B cell (primary cell): ENCODE measurements around the gene ABCA6. TPM values are rescaled to one million over a fixed set of nuclear protein-coding genes. Genes with fewer than 3 reads are reported as not detected.

Experiments used
- ATAC-seq: fragments of 200-7000 bp; cut with Tn5 transposase; one replicate; pipeline ENCODE4 v1.10.0; 2021; ENCODE audit warnings: low read depth, mild to moderate bottlenecking, moderate number of reproducible peaks, moderate library complexity
- CTCF ChIA-PET: fragments of 350-600 bp; sonication (Branson Sonifier 250); formaldehyde crosslinking; loops from one replicate; lab custom pipeline; 2021; ENCODE audit warnings: antibody characterized with exemption, inconsistent platforms; lab: Charles Lee
- POLR2A ChIA-PET: fragments of 350-600 bp; sonication (Branson Sonifier 250); formaldehyde crosslinking; loops from one replicate; lab custom pipeline; 2021; ENCODE audit warnings: antibody characterized with exemption; lab: Charles Lee
- DNase-seq: peaks from one replicate; pipeline ENCODE4 v3.0.0; 2013
- H2AFZ ChIP-seq: 2 replicates; pipeline ENCODE4 v1.6.1; 2012; ENCODE audit warnings: mild to moderate bottlenecking, low read depth, low read length; ENCODE audit not compliant: insufficient read depth, poor library complexity, severe bottlenecking
- H3K27ac ChIP-seq, 2 donors: 1 replicate in 1 of 2; 2 replicates in 1 of 2; pipeline ENCODE4 v1.5.1; 2012 to 2013; ENCODE audit warnings: low read length in 2 of 2, mild to moderate bottlenecking in 2 of 2, moderate library complexity in 1 of 2
- H3K27me3 ChIP-seq, 4 experiments: fragments of 200-600 bp in 1 of 4; sonication (generic) in 1 of 4; replicated peaks in 1 of 4; 1 replicate in 2 of 4; 2 replicates in 2 of 4; pipeline versions ENCODE4 v1.6.1 to v1.7.0; 2013 to 2016; ENCODE audit warnings: low read length in 3 of 4, mild to moderate bottlenecking in 2 of 4, mixed read lengths in 1 of 4, moderate library complexity in 1 of 4; ENCODE audit not compliant: insufficient read depth in 4 of 4, control insufficient read depth in 3 of 4; ENCODE audit errors: control extremely low read depth in 1 of 4
- H3K36me3 ChIP-seq, 2 experiments: replicated peaks in 1 of 2; 1 replicate in 1 of 2; 2 replicates in 1 of 2; pipeline versions ENCODE4 v1.6.1 to v1.7.1; 2013; ENCODE audit warnings: low read length in 1 of 2; ENCODE audit not compliant: insufficient read depth in 2 of 2, control insufficient read depth in 1 of 2; ENCODE audit errors: control extremely low read depth in 1 of 2, extremely low read depth in 1 of 2
- H3K4me1 ChIP-seq, 2 donors: fragments of 200-600 bp in 1 of 2; sonication (generic) in 1 of 2; 1 replicate in 1 of 2; 2 replicates in 1 of 2; pipeline versions ENCODE4 v1.5.1 to v1.6.1; 2013 to 2017; ENCODE audit warnings: low read length in 2 of 2; ENCODE audit not compliant: control insufficient read depth in 2 of 2, insufficient read depth in 2 of 2
- H3K4me2 ChIP-seq: replicated peaks from 2 replicates; pipeline ENCODE3; 2012; ENCODE audit warnings: mild to moderate bottlenecking, low read depth, low read length; ENCODE audit not compliant: poor library complexity, severe bottlenecking
- H3K4me3 ChIP-seq, 5 experiments: fragments of 200-600 bp in 1 of 5; sonication (generic) in 1 of 5; 1 replicate in 3 of 5; 2 replicates in 2 of 5; pipeline versions ENCODE4 v1.5.1 to v1.7.0; 2011 to 2016; ENCODE audit warnings: low read length in 4 of 5, mild to moderate bottlenecking in 4 of 5, low read depth in 2 of 5, control low read depth in 1 of 5, moderate library complexity in 1 of 5; ENCODE audit not compliant: insufficient read depth in 1 of 5; ENCODE audit errors: control extremely low read depth in 1 of 5, extremely low read depth in 1 of 5
- H3K79me2 ChIP-seq: fragments of 200-600 bp; sonication (generic); one replicate; pipeline ENCODE4 v1.6.0; 2016; ENCODE audit warnings: low read length; ENCODE audit not compliant: control insufficient read depth, insufficient read depth
- H3K9ac ChIP-seq: fragments of 200-600 bp; sonication (generic); 2 replicates; pipeline ENCODE4 v1.6.1; 2017; ENCODE audit warnings: mild to moderate bottlenecking, low read length, moderate library complexity
- H3K9me3 ChIP-seq, 3 donors: one replicate each; pipeline versions ENCODE4 v1.6.1 to v1.7.1; 2013; ENCODE audit warnings: low read length in 2 of 3; ENCODE audit not compliant: control insufficient read depth in 2 of 3, insufficient read depth in 1 of 3; ENCODE audit errors: control extremely low read depth in 1 of 3
- H4K20me1 ChIP-seq: 2 replicates; pipeline ENCODE4 v1.6.0; 2012; ENCODE audit warnings: mild to moderate bottlenecking, low read length; ENCODE audit not compliant: insufficient read depth, control insufficient read depth, poor library complexity, severe bottlenecking
- H3K27ac Mint-ChIP-seq: one replicate; pipeline ENCODE4 v1.8.0; 2021; ENCODE audit warnings: mixed read lengths
- H3K27me3 Mint-ChIP-seq: one replicate; pipeline ENCODE4 v1.8.0; 2021; ENCODE audit warnings: mixed read lengths
- H3K4me1 Mint-ChIP-seq: one replicate; pipeline ENCODE4 v1.8.0; 2021; ENCODE audit warnings: mixed read lengths
- H3K4me3 Mint-ChIP-seq: one replicate; pipeline ENCODE4 v1.8.0; 2021; ENCODE audit warnings: mixed read lengths
- H3K9me3 Mint-ChIP-seq: one replicate; pipeline ENCODE4 v1.8.0; 2022; ENCODE audit warnings: mixed read lengths; ENCODE audit not compliant: insufficient read depth
- EZH2 ChIP-seq: IDR thresholded peaks from 2 replicates; pipeline ENCODE4 v1.6.1; 2012; ENCODE audit warnings: borderline replicate concordance, low read depth, mild to moderate bottlenecking, moderate library complexity, low read length; ENCODE audit not compliant: insufficient read depth, poor library complexity, severe bottlenecking
- WGBS: methylation state at CpG from one replicate; pipeline ENCODE4 v1.1.5; 2013; ENCODE audit warnings: missing lambda C conversion rate; ENCODE audit not compliant: insufficient coverage; 5-methylcytosine and 5-hydroxymethylcytosine counted together
- intact Hi-C: fragments of 100-400 bp; cut with micrococcal nuclease; formaldehyde crosslinking; loops from one replicate; pipeline ENCODE4 v1.10.0; 2022
- polyA plus RNA-seq: library from polyadenylated mRNA; depleted of rRNA; stranded (reverse); fragments of >200 nt; gene quantifications from 2 replicates; pipeline ENCODE4 v1.2.3, GENCODE V29; 2012
- total RNA-seq, 2 donors: library from RNA; stranded (reverse); fragments of 120-200 nt in 1 of 2; gene quantifications; 1 replicate in 1 of 2; 2 replicates in 1 of 2; pipeline versions ENCODE4 v1.2.3 to v1.2.4, GENCODE V29; 2013 to 2022
- TF ChIP-seq, protein P1 (sequence below): fragments of 200-600 bp; IDR thresholded peaks from one replicate; pipeline ENCODE4 v1.8.0; 2022; ENCODE audit warnings: antibody characterized with exemption, mild to moderate bottlenecking

Gene ABCA6
- total and polyA plus RNA-seq, 2 donors (not counting 1 experiment from before 2014, with no cell fraction given) = 0.18 to 1.4 TPM

DNA sequence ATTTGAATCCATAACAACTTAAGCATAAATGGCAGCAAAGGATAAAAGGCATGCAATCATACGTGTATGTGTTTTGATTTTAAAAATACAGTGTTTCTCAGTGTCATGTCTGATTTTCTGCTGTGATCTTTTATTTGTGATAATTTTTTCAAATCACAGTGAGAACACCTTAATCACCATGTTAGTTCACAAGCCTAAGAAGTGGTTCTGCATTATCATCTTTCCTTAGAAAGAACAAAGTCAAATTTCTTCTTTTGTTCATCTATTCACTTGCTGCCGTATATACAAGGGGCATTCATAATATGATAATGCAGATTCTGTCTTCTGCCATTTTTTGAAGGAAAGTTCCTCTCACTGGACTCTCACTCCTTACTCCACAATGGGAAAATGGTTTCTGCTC, 47.7 kb downstream of the ABCA6 start:
- Histone ChIP-seq H3K27ac (no peak overlapping the region), H3K9ac (no peak overlapping the region), H3K4me2 (no peak overlapping the region), H2AFZ (no peak overlapping the region), H3K36me3 (no peaks in the 10 kb centered on the region), H3K4me3 (no peak overlapping the region), H3K27me3 (no peaks in the 10 kb centered on the region), H3K79me2 (no peaks in the 10 kb centered on the region), H3K9me3 (no peaks in the 10 kb centered on the region), H3K4me1 (peaks cover 3 to 12% of the 10 kb centered on the region in 2 donors), H4K20me1 (no peaks in the 10 kb centered on the region)
- Mint-ChIP-seq H3K4me1 (peaks cover 20% of the 10 kb centered on the region), H3K9me3 (no peaks in the 10 kb centered on the region), H3K27ac (no peak overlapping the region), H3K4me3 (no peak overlapping the region), H3K27me3 (no peaks in the 10 kb centered on the region)
- no CpG with 5 or more reads among the region's 2 CpGs for WGBS
- intact Hi-C loops = no loop called here
- ChIA-PET CTCF (no interaction called here), POLR2A (no interaction called here)
- TF ChIP-seq, protein P1, sequence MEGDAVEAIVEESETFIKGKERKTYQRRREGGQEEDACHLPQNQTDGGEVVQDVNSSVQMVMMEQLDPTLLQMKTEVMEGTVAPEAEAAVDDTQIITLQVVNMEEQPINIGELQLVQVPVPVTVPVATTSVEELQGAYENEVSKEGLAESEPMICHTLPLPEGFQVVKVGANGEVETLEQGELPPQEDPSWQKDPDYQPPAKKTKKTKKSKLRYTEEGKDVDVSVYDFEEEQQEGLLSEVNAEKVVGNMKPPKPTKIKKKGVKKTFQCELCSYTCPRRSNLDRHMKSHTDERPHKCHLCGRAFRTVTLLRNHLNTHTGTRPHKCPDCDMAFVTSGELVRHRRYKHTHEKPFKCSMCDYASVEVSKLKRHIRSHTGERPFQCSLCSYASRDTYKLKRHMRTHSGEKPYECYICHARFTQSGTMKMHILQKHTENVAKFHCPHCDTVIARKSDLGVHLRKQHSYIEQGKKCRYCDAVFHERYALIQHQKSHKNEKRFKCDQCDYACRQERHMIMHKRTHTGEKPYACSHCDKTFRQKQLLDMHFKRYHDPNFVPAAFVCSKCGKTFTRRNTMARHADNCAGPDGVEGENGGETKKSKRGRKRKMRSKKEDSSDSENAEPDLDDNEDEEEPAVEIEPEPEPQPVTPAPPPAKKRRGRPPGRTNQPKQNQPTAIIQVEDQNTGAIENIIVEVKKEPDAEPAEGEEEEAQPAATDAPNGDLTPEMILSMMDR = no peak
- TF ChIP-seq EZH2 = no peak
- no peak for ATAC-seq
- DNase-seq = no peak

GRCh38 chr17:69093279-69093789, 48.4 kb downstream of the ABCA6 start:
- Histone ChIP-seq H4K20me1 (no peaks in the 10 kb centered on the region), H3K36me3 (no peaks in the 10 kb centered on the region), H3K4me3 (peak overlapping the region in 4 of 5 experiments; percentile 20 to 60 (median 42)), H3K27ac (peak overlapping the region in 1 of 2 donors; percentile 3), H3K9me3 (no peaks in the 10 kb centered on the region), H3K9ac (peak overlapping the region; percentile 49), H3K4me1 (peaks cover 3 to 12% of the 10 kb centered on the region in 2 donors), H2AFZ (peak overlapping the region; percentile 31), H3K4me2 (peak overlapping the region; percentile 62), H3K27me3 (no peaks in the 10 kb centered on the region), H3K79me2 (no peaks in the 10 kb centered on the region)
- CTCF ChIA-PET = interaction anchor here (1.2 kb wide), 1 partner anchor 8 kb away, joined by 7 read pairs; no protein-coding TSS in a partner anchor
- TF ChIP-seq, protein P1 = no peak
- TF ChIP-seq EZH2 = no peak
- Mint-ChIP-seq H3K4me3 (peak overlapping the region; percentile 82), H3K27me3 (no peaks in the 10 kb centered on the region), H3K9me3 (no peaks in the 10 kb centered on the region), H3K4me1 (peaks cover 20% of the 10 kb centered on the region), H3K27ac (peak overlapping the region; percentile 57)
- ATAC-seq = peak; percentile 17
- POLR2A ChIA-PET = no interaction called here
- intact Hi-C loops = no loop called here
- peak; percentile 32 for DNase-seq
- WGBS = 6% methylated on average over 3 of the region's 8 CpGs
